Activated CD4-positive, alpha-beta T cell treated with anti-CD3 and anti-CD28 coated beads for 24 hours (primary cell): Measurements from ENCODE around the gene GPNMB.

ENCODE experiments used
- DNase-seq, 2 donors: peaks; one replicate each; pipeline ENCODE4 v3.0.0-alpha.2; 2020; ENCODE audit warnings: low read depth in 2 of 2

Gene GPNMB

DNA sequence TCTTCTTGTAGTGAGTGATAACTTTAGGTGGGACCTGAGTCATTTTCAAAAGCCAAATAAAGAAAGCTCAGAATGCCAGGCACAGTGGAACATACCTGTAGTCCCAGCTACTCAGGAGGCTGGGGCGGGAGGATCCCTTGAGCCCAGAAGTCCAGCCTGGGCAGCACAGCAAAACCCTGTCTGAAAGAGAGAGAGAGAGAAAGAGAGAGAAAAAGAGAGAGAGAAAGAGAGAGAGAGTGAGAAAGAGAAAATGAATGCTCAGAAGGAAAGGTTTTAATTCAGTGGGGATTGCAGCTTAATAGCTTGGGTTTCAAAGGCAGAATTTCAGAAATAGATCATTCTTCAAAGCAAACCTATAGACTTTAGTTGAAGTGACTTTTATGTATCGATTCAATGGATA lies 25.7 kb downstream of the GPNMB start:
- no peak for DNase-seq

GRCh38 chr7:23273141-23273599 lies 26.6 kb downstream of the GPNMB start:
- DNase-seq = peak; percentile 86 to 96

- DNase-seq = no peak
These were observed 29.3 kb downstream of the GPNMB start for GRCh38 chr7:23275912-23276311.

DNA sequence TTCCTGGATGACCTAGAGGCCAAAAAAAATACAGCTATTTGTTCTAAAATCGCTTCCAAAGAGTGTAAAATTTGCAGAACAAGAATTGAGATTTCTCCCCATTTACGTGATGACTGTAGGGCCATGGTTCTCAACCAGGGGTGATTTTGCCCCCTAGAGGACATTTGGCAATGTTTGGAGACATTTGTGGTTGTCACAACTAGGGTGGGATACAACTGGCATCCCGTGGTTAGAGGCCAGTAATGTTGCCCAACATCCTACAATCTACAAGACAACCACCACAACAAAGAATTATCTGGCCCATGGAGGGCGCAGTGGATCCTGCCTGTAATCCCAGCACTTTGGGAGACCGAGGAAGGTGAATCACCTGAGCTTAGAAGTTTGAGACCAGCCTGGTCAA lies 29.8 kb downstream of the GPNMB start:
- no peak for DNase-seq

DNA sequence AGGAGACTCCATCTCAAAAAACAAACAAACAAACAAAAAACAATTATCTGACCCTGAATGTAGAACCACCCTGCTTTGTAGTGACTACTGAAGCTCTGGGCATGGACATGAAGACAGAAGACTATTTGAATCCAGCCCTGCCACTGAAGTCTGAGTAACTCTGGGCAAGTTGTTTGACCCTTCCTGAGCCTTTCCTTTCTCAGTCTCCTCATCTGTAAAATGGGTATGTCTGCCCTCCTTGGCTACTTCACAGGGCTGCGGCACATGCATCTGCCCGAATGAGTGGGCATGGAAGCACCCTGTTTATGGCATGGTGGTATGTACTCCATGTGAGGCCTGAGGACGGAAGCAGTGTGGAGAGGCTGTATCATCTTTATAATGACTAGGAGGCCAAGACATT lies 30.4 kb downstream of the GPNMB start:
- no peak for DNase-seq

GRCh38 chr7:23277359-23277989 lies 30.9 kb downstream of the GPNMB start:
- peak in 1 of 2 donors; percentile 41 for DNase-seq

DNA sequence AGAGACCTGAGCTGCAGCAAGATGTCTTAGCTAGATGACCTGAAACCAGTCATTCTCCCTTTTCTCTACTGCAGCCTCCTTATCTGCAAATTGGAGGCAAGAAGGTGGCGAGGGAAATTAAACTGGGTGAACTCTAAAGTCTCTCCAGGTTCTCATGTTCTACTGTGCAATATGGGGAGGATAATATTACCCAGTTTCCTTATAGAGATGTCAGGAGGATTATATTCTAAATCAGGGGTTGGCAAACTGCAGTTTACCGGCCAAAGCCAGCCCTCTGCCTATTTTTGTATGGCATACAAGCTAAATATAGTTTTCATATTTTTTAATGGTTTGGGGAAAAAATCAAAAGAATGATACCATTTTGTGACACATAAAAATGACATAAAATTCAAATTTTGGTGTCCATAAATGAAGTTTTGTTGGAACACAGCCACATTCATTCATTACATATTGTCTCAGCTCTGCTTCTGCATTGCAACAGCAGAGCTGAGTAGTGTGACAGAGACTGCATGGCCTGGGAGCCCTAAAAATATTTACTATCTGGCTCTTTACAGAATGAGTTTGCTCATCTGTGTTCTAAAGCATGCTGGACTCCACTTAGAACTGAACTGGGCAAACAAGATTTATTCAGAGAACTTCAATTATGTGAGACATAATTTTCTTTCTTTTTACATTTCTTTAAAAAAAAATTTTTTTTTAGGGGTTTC lies 33.4 kb downstream of the GPNMB start:
- DNase-seq = no peak

DNA sequence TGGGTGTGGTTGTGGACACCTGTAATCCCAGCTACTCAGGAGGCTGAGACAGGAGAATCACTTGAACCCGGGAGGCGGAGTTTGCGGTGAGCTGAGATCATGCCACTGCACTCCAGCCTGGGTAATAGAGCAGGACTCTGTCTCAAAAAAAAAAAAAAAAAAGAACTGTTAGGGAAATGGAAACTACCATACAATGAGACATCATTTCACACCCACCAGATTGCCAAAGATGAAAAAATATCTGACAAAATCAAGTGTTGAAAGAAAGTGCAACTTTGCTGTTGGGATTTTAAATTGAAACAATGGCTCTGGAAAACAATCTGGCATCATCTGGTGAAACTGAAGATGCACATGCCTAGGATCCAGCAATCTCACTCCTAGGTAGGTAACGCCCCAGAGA lies 36.5 kb downstream of the GPNMB start:
- DNase-seq = no peak

DNA sequence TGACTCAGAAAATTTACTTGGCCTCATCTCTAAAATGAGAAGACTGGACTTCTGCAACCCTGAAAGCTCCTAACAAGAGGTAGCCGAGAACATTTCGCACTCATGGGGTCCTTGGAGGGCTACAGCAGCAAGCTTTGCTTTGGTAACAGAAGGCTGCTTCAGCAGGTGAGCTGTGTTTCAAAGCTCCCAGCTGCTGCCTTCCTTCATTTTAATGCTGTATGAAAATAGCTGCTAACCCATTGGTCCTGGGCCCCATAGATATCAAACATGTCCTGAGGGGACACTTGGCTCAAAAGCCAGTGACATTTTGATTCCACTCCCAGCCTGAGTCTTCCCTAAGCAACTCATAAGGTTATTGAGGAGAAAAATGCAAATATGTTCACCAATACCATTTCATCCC lies 38.3 kb downstream of the GPNMB start:
- DNase-seq = no peak

- DNase-seq = no peak
These were observed 39.4 kb downstream of the GPNMB start for GRCh38 chr7:23285657-23286646.

GRCh38 chr7:23287612-23288011 lies 41.0 kb downstream of the GPNMB start:
- DNase-seq = no peak

DNA sequence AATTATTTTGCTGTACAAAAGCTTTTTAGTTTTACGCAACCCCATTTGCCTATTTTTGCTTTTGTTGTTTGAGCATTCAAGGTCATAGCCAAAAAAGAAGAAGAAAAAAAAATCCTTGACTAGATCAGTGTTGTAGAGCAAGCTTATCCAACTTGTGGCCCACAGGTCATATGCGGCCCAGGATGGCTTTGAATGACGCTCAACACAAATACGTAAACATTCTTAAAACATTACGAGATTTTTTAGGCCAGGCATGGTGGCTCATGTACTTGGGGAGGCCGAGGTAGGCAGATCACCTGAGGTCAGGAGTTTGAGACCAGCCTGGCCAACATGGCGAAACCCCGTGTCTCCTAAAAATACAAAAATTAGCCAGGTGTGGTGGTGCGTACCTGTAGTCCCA lies 44.4 kb downstream of the GPNMB start:
- DNase-seq = no peak

DNA sequence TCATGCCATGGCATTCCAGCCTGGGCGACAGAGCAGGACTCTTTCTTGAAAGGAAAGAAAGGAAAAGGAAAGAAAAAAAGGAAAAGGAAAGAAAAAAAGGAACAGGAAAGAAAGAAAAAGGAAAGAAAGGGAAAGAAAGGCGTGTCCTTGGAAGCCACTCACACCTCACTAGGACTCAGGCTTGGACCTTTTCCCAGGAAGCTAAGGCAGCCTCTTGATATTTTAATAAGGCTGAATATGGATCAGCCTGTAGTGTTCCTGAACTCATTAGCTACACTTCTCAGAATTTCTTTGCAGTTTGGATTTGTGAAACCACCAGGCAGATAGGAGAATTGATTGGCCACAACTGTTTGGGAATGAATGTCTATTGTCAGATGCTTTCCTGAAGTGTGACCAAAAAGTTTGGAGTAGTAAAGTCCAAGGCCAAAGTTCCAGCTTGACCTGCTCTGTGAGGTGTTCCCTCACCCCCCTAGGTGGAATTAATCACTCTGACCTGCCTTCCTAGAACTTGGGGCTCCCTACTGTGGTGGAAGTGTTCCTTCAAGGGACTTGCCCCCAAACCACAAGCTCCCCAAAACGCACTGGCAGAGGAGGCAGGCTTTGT lies 45.5 kb downstream of the GPNMB start:
- DNase-seq = no peak

DNA sequence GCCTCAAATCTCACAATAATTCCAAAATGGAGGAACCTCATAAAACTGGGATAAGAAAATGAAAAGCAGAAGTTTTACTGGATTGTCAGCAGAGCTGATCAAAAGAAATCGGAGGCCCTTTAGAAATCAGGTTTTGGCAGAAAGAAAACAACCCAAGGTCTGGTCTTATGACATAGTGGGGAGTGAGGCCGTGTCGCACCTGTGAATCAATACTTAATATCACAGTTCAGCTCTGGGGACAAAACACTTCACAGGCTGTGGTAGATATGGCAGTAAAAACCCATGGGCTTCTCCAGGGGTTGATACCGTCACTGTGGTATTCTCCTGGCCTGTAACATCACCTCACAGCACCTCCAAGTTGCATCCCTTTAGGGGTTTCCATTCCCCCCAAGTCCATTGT lies 46.0 kb downstream of the GPNMB start:
- no peak for DNase-seq

GRCh38 chr7:23293500-23294073 lies 47.0 kb downstream of the GPNMB start:
- no peak for DNase-seq

DNA sequence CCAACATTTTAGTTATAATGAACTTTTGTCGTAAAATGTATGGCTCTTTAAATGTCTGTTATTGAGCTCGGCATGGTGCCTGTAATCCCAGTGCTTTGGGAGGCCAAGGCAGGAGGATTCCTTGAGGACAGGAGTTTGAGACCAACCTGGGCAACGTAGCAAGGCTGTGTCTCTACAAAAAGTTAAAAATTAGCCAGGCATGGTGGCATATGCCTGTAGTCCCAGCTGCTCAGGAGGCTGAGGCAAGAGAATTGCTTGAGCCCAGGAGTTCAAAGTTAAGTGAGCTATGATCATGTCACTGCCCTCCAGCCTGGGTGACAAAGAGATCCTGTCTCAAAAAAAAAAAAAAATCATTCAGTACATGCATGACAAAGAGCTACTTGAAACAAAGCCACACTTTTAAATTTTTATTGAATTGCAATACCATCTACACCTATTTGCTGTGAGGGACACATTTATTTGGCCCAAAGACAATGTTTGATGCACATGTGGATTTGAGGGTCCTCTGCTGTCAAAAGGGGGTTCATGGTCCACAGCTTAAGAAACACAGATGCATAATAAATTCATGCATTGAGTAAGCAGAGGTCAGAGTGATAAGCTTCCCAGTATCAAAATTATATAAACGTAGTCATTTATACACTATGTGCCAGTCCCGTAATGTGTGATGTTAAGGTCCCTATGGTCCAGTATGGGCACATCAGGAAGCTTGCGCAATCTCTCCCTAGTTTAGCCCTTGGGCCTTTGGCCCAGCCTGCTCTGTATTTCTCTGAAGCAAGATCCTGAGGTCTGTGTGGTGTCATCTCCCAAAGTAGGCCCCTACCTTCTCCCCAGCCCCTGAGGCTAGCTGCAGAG lies 48.2 kb downstream of the GPNMB start:
- no peak for DNase-seq

GRCh38 chr7:23295401-23295697 lies 48.8 kb downstream of the GPNMB start:
- no peak for DNase-seq

DNA sequence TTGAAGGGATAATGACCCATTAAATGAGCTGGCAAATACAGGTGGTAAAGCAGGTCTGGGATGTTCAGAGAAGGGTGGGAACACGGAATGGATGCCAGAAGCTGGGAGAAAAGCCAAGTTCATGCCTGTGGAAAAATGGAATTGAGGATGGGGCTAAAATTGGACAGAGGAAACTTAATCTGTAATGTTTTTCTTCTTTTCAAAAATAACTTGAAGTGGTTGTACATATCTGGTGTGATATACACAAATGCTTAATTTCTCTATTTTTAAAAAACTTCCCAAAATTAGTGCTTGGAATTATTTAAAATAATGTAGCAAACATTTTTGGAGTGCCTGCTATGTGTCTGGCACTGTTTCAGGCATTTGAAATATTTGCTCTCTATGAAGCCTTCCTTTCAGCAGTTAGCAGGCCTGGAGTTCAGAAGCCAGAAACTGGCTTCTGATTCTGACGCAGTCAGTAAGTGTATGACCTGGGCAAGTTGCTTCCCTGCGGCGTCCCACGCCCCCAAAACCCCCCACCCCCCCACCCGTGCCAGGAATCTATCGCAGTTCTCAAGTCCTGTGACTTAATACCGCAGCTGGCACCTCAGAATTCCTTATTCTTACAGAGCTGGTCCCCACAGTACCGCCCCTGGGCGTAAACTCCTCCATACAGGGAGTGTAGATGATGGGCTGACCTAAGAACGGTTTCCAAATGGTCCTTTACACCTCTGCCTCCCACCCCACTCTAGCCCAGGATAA lies 51.7 kb downstream of the GPNMB start:
- no peak for DNase-seq

- DNase-seq = peak; percentile 96 to 99
These were observed 52.6 kb downstream of the GPNMB start, which contains the start of gene MALSU1 for GRCh38 chr7:23298885-23299769. MALSU1 (plus strand) TSS chr7:23299339; CDS start chr7:23299353, 14 bp downstream.
